Duodenal mucosa (tissue), 2 donors: ENCODE results near the gene SH3TC1.

Source experiments
- H3K27ac ChIP-seq: one replicate; pipeline ENCODE4 v1.7.0; 2013; ENCODE audit warnings: low read depth, low read length
- H3K27me3 ChIP-seq, 2 donors: one replicate each; pipeline ENCODE4 v1.7.0; 2013; ENCODE audit warnings: low read length in 2 of 2, control low read depth in 1 of 2; ENCODE audit not compliant: insufficient read depth in 2 of 2, control insufficient read depth in 1 of 2
- H3K36me3 ChIP-seq, 2 donors: one replicate each; pipeline ENCODE4 v1.7.0; 2013; ENCODE audit warnings: low read length in 2 of 2, control low read depth in 1 of 2; ENCODE audit not compliant: insufficient read depth in 2 of 2, control insufficient read depth in 1 of 2
- H3K4me1 ChIP-seq, 2 donors: one replicate each; pipeline ENCODE4 v1.7.0; 2013; ENCODE audit warnings: low read length in 2 of 2, control low read depth in 1 of 2; ENCODE audit not compliant: insufficient read depth in 2 of 2, control insufficient read depth in 1 of 2
- H3K4me3 ChIP-seq, 2 donors: one replicate each; pipeline ENCODE4 v1.7.0; 2013; ENCODE audit warnings: low read length in 2 of 2, low read depth in 1 of 2
- H3K9ac ChIP-seq, 2 donors: one replicate each; pipeline ENCODE4 v1.7.0; 2013; ENCODE audit warnings: low read length in 2 of 2, low read depth in 1 of 2
- H3K9me3 ChIP-seq, 2 donors: one replicate each; pipeline ENCODE4 v1.7.0; 2013; ENCODE audit warnings: low read length in 2 of 2, control low read depth in 1 of 2; ENCODE audit not compliant: control insufficient read depth in 1 of 2

SH3TC1 gene

DNA sequence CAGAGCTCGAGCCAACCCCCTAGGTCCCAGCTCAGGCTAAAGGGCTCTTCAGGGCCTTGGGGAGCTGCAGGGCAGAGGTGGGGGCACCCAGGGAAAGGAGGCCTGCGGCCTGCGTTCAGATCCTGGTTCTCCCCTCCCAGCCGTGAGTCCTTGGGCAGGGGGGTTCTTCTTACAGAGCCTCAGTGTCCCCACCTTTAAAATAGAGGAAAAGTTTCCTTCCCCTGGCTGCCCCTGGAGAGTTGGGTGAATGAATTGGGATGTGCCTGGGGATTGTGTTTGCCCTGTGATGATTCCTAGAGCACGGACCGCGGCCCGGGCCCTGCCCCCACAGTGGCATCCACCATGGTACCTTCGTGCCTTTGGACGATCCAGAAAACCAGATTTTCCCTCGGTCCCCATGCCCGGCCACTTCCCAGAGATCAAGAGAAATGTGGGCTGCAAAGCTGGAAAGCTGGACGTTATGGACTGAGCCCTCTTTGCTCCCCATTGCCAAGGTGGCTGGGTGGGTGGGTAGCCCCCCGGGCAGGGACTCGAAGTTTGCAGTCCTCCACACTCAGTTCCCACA, 81.9 kb downstream of the SH3TC1 start:
- Histone ChIP-seq H3K27ac (no peak overlapping the region), H3K36me3 (no peaks in the 10 kb centered on the region), H3K9me3 (no peaks in the 10 kb centered on the region), H3K4me1 (peaks cover 0 to 3% of the 10 kb centered on the region in 2 donors), H3K4me3 (no peak overlapping the region), H3K9ac (no peak overlapping the region), H3K27me3 (peaks cover 0 to 5% of the 10 kb centered on the region in 2 donors)

DNA sequence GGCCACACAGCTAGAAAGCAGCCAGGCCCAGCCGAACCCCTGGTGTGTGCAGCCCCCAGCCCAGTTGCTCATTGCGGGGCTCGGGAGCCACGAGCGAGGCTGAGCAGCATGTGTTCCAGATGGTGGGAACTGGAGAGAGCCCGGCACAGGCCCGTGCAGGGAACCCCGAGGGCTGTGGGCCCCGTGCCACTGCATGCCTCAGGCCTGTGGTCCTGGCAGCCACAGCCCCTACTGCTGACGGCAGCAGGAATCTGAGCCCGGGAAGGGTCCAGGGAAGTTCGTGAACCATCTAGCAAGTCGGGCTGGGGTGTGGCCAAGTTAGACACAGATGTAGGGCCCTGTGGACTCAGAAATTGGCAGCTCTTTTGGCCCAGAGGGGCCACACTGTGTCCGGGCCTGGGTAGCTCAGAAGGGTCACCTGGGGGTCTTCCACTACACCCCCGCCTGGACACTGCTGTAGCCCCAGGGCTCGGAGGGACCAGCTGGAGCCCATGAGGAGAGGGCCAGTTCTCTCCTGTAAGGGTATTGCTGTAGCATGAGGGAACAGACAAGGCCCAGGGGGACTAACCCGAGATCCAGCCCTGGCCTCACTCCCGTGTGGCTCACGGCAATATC, 82.5 kb downstream of the SH3TC1 start:
- no peak overlapping the region for H3K4me3 ChIP-seq
- no peaks in the 10 kb centered on the region for H3K36me3 ChIP-seq
- H3K27me3 ChIP-seq = peaks cover 0 to under 1% of the 10 kb centered on the region in 2 donors
- H3K4me1 ChIP-seq = peaks cover 0 to 2% of the 10 kb centered on the region in 2 donors
- H3K9ac ChIP-seq = no peak overlapping the region
- H3K9me3 ChIP-seq = no peaks in the 10 kb centered on the region
- no peak overlapping the region for H3K27ac ChIP-seq

DNA sequence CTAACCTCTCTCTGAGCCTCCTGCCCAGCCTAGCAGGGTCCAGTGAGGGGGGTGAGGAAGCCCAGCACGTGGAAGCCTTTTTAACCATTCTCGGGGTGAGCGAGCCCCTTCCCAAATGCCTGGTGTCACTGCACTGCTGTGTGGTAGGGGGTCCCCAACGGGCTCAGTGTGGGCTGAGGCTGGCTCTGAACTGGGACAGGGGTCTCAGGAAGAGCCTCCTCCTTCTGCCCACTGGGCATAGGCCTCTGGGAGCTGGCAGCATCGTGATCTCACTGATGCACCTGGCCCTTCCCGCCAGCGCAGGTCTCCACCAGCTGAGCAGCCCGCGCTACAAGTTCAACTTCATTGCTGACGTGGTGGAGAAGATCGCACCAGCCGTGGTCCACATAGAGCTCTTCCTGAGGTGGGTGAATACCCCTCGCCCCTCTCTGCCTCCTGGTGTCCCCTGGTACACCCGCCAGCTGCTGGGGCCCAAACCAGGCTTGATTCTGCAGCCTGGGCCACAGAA, 83.1 kb downstream of the SH3TC1 start:
- no peaks in the 10 kb centered on the region for H3K36me3 ChIP-seq
- no peaks in the 10 kb centered on the region for H3K27me3 ChIP-seq
- no peaks in the 10 kb centered on the region for H3K9me3 ChIP-seq
- no peaks in the 10 kb centered on the region for H3K4me1 ChIP-seq
- H3K9ac ChIP-seq = no peak overlapping the region
- H3K27ac ChIP-seq = no peak overlapping the region
- H3K4me3 ChIP-seq = no peak overlapping the region

DNA sequence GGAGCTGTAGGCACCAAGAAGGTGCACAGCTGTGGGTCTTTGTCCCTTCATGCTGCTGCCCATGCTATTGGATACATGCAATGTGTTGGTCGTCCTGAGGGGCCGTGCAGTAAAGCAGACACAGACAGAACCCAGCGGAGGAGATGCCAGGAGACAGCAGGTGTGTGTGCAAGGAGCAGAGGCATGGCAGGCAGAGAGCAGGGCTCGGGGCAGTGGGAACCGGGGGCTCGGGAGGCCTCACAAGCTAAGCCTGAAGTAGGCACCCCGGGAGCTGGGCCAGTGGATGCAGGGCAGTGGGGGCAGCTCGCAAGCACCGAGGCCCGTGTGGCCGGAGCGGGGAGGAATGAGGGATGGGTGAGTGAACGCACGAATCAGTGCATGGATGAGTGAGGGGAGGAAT, 83.7 kb downstream of the SH3TC1 start:
- no peaks in the 10 kb centered on the region for H3K27me3 ChIP-seq
- no peak overlapping the region for H3K27ac ChIP-seq
- no peaks in the 10 kb centered on the region for H3K9me3 ChIP-seq
- H3K4me1 ChIP-seq = no peaks in the 10 kb centered on the region
- H3K4me3 ChIP-seq = no peak overlapping the region
- no peaks in the 10 kb centered on the region for H3K36me3 ChIP-seq
- no peak overlapping the region for H3K9ac ChIP-seq

DNA sequence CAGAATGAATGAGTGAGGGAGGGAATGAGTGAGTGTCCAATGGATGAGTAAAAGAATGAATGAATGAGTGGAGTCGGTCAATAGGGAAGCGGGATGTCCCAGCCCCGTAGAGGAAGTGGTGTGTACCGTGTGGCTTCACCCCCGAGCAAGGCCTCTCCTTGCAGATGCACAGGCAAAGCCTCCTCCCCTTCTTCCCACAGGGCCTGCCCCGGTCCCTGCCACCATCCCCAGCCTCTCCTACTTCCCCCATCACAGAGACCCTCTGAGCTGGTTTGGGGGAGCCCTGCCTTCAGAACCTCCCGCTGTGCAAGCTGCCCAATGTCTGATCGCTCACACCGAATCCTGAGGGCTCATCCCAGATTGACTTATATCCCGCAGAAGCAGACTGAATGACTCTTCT, 84.1 kb downstream of the SH3TC1 start:
- no peaks in the 10 kb centered on the region for H3K4me1 ChIP-seq
- H3K36me3 ChIP-seq = no peaks in the 10 kb centered on the region
- no peaks in the 10 kb centered on the region for H3K27me3 ChIP-seq
- H3K4me3 ChIP-seq = no peak overlapping the region
- H3K9me3 ChIP-seq = no peaks in the 10 kb centered on the region
- H3K27ac ChIP-seq = no peak overlapping the region
- no peak overlapping the region for H3K9ac ChIP-seq

DNA sequence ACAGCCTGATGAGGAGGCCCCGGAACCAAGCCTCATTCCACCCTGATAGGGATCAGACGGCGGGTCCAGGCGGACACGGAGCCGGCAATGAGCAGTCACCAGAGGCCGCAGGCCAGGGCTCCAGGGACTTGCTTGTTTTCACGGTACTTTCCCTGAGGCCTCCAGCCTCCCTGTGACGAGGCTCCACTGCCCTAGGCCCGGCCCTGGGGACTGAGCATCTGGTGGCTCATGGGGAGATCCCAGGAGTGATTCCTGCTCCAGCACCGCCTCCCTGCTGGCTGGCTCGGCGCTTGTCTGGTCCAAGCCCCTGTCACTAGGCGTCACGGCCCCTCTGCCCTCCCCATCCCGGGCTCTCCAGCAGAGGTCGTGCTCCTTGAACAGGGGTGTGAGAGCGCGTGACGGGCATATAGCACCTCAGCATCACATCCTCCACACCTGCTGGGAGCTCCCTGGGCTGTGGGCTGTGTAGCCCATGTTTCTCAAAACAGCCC, 84.6 kb downstream of the SH3TC1 start:
- Histone ChIP-seq H3K36me3 (no peaks in the 10 kb centered on the region), H3K9me3 (no peaks in the 10 kb centered on the region), H3K4me1 (no peaks in the 10 kb centered on the region), H3K27ac (no peak overlapping the region), H3K4me3 (no peak overlapping the region), H3K27me3 (no peaks in the 10 kb centered on the region), H3K9ac (no peak overlapping the region)

DNA sequence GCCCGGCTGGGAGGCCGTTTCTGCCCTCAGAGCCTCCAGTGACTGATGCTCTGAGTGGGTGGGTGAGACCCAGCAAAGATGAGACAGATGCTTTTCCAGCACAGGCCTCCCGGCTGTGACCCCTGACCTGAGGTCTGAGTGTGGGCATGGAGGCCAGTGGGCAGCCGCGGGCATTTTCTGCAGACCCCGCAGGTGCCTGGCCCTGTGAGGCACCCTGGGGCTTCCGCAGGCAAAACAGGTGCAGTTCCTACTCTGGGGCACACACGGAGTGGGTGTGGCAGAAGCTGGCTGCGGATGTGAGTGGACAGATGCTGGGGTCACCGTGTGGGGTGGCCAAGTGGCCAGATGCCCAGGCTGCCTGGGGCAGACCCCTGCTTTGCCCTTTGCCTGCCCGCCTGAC, 85.3 kb downstream of the SH3TC1 start:
- Histone ChIP-seq H3K27me3 (no peaks in the 10 kb centered on the region), H3K4me3 (no peak overlapping the region), H3K27ac (no peak overlapping the region), H3K4me1 (no peaks in the 10 kb centered on the region), H3K36me3 (no peaks in the 10 kb centered on the region), H3K9ac (no peak overlapping the region), H3K9me3 (no peaks in the 10 kb centered on the region)

DNA sequence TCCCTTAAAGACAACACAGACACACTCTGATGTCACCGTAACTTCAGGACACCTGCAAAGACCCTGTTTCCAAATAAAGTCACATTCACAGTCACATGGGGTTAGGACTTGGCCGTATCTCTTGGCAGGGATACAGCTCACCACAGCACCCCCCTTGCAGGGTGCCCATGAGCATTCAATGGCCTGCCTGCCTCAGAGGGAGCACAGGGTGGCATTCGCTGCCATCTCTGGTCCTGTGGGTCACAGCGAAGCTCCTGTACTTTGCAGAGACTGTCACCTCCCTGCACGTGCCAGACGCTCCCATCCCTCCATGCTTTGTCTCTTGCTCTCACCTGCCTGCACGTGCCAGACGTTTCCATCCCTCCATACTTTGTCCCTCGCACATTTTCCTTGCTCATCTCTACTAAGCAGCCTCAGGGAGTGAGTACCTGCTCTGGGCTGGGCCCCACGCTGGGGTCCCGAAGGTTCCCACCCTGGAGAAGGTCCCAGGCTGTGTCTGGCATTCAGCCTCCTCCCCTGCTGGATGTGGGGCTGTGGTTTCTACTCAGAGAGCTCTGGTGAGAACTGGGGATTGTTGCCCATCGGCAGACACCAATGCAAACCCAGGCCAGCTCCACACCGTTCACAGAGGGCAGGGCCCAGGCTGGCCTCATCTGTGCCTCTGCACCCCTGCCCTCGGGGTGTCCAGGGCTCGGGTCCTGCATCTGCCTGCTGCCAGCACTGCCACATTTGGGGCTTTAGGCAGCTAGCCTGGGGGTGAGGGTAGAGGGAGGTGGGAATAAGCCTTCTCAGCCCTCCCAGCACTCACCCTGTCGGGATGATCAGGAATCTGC, 86.3 kb downstream of the SH3TC1 start:
- Histone ChIP-seq H3K4me1 (no peaks in the 10 kb centered on the region), H3K27ac (no peak overlapping the region), H3K4me3 (no peak overlapping the region), H3K36me3 (no peaks in the 10 kb centered on the region), H3K9ac (no peak overlapping the region), H3K9me3 (no peaks in the 10 kb centered on the region), H3K27me3 (no peaks in the 10 kb centered on the region)

DNA sequence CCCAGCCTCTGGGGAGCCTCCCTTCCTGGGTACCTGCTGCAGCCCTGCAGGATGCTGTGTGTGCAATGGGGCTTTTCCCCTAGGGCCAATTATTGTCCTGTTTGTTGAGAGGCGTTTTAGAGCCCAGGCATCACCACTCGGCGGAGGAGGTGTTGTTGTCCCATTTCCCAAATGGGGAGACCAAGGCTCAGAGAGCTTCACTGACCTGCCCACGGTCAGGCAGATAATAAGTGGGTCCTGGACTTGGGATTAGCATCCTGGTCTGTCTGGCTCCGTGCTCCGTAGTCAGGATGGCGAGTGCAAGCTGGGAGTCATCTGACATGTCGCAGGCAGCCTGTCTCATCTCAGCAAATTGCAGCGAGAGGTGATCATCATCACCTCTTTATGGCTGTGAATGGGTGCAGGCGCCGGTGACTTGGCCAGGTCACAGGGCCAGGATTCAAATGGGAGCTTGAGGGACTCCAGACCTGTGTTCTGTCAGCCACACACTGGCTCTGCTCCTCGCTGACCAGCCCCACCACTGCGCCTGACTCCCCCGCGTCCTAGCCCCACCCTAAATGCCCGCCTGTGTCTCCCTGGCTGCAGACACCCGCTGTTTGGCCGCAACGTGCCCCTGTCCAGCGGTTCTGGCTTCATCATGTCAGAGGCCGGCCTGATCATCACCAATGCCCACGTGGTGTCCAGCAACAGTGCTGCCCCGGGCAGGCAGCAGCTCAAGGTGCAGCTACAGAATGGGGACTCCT, 87.1 kb downstream of the SH3TC1 start:
- Histone ChIP-seq H3K4me3 (no peak overlapping the region), H3K27ac (no peak overlapping the region), H3K4me1 (no peaks in the 10 kb centered on the region)

More for the DNA sequence above, 87.1 kb downstream of the SH3TC1 start:
- no peaks in the 10 kb centered on the region for H3K9me3 ChIP-seq
- H3K9ac ChIP-seq = no peak overlapping the region
- H3K27me3 ChIP-seq = no peaks in the 10 kb centered on the region
- no peaks in the 10 kb centered on the region for H3K36me3 ChIP-seq
